Measurements from ENCODE around the gene POLR2J3.
"Not testable (repeated sequence)": the region's sequence is repeated elsewhere in the genome, so short reads cannot be mapped to it uniquely, and the experiment has no call there.

- TF ChIP-seq POLR2A (IDR thresholded peaks at IDR 0.05; ENCODE audit: low read depth, low read length); GATA2 (IDR thresholded peaks at IDR 0.05; ENCODE audit: insufficient read depth, insufficient read length, low read depth, low read length); EZH2 (IDR thresholded peaks at IDR 0.05; ENCODE audit: borderline replicate concordance, low read depth, low read length, severe bottlenecking); MAX (IDR thresholded peaks at IDR 0.05; ENCODE audit: insufficient read depth, insufficient read length); JUN (IDR thresholded peaks at IDR 0.05; ENCODE audit: borderline replicate concordance, insufficient read depth, insufficient read length, low read depth); FOS (IDR thresholded peaks at IDR 0.05; ENCODE audit: borderline replicate concordance, insufficient read depth, low read length): not testable (repeated sequence)
- TF ChIP-seq, protein P1, sequence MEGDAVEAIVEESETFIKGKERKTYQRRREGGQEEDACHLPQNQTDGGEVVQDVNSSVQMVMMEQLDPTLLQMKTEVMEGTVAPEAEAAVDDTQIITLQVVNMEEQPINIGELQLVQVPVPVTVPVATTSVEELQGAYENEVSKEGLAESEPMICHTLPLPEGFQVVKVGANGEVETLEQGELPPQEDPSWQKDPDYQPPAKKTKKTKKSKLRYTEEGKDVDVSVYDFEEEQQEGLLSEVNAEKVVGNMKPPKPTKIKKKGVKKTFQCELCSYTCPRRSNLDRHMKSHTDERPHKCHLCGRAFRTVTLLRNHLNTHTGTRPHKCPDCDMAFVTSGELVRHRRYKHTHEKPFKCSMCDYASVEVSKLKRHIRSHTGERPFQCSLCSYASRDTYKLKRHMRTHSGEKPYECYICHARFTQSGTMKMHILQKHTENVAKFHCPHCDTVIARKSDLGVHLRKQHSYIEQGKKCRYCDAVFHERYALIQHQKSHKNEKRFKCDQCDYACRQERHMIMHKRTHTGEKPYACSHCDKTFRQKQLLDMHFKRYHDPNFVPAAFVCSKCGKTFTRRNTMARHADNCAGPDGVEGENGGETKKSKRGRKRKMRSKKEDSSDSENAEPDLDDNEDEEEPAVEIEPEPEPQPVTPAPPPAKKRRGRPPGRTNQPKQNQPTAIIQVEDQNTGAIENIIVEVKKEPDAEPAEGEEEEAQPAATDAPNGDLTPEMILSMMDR (IDR thresholded peaks at IDR 0.05; ENCODE audit: extremely low read depth in 1 of 2, insufficient read depth in 1 of 2, low read depth in 1 of 2, low read length in 2 of 2), result not testable (repeated sequence)
These were observed 39.4 kb upstream of the POLR2J3 start for GRCh38 chr7:102611675-102612325.
